GF-D8 (cell line): ENCODE measurements around the gene UHMK1.
"Not testable (repeated sequence)": the region's sequence is repeated elsewhere in the genome, so short reads cannot be mapped to it uniquely, and the experiment has no call there.

ENCODE experiments used
- DNase-seq: peaks from one replicate; lab custom pipeline; 2025; lab: John Stamatoyannopoulos, UW

The UHMK1 gene

DNA sequence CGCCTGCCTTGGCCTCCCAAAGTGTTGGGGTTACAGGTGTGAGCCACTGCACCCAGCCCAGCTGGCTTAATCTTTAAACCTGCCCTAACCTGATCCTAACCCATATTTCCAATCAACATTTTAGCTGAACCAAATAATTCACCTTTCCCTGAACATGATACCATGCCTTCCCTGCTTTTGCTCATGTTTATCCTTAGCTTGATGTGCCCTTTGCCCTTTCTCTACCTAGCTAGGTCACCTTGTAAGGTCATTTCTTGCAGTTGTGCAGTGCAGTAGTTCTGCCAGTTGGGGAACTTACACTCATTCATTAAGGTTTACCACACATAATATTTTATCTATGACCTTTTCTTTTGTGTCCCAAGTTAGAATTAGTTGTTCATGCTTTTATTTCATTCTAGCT lies 69.3 kb downstream of the UHMK1 start:
- DNase-seq, result no peak

- DNase-seq, result no peak
Observed at GRCh38 chr1:162568802-162569201, 71.2 kb downstream of the UHMK1 start.

GRCh38 chr1:162570718-162571117 lies 73.1 kb downstream of the UHMK1 start:
- DNase-seq, result no peak

DNA sequence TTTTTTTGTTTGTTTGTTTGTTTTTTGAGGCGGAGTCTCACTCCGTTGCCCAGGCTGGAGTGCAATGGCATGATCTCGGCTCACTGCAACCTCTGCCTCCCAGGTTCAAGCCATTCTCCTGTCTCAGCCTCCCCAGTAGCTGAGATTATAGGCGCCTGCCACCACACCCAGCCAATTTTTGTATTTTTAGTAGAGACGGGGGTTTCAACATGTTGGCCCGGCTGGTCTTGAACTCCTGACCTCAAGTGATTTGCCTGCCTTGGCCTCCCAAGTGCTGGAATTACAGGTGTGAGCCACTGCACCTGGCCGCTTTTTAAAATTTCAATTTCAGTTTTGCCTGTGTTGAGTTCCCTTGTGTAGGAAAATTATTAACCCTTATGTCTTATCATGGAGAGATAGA lies 73.5 kb downstream of the UHMK1 start:
- DNase-seq, result not testable (repeated sequence)

DNA sequence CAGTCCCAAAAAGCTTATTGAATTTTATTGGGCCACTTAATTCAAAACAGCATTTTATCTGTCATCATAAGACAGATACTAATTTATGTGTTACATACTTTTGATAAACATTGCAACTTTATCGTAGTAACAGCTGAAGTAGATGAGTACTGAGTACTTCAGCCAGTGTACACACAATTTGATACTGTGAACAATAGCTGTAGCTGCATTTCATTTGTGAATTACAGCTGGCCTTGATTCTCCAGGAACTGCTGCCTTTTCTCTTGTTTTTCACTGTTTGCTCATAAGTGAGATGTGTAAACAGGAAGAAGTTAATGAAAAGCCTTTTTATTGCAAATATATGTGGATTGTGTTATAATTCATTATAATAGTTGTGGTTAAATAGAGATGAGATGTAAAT lies 74.1 kb downstream of the UHMK1 start:
- no peak for DNase-seq

DNA sequence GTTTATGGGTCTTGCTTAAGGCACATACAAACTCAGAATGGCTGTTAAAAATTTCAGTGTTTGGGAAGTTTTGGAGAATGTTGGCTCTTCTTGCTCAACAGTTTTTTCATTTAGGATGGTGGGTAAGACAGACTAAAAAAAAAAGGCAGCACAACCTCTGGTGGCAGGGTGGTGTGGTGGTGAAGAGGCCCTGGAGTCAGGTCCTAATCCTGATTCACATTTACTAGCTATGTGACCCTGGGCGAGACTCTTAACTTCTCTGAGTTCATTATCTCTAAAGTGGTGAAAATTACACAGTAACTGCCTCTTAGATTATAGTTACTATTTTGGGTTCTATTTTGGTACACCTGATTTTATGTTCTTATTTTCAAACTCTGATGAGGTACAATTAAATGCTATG lies 75.5 kb downstream of the UHMK1 start:
- no peak for DNase-seq

DNA sequence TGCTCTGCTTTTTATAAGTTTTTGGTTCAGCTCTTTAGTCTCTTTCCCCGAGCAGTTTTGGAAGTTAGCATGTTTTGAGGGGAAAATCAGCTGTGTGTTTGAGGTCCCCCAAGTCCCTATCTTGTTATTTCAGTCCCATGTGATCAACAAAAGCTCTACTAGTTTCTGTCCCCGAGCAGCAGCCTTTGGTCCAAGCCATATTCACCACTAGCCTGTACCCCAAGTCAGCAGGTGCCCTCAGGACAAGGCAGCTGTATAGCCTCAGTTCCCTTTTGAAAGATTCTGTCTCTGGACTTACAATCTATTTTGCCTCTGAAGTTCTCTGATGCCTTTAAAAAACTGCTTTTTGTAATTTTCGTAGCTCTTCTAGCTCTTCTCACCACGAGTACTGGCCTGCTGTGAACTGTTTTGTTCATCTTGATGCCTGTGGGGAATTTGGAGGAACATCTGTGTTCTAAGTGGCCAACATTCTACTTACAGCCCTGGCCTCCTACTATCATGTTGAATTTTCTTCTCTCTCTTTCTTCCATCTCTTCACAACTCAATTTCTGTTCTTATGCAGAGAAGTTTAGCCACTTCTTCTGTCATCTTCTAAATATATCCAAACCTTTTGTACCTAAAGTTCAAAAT lies 80.6 kb downstream of the UHMK1 start:
- DNase-seq, result no peak

DNA sequence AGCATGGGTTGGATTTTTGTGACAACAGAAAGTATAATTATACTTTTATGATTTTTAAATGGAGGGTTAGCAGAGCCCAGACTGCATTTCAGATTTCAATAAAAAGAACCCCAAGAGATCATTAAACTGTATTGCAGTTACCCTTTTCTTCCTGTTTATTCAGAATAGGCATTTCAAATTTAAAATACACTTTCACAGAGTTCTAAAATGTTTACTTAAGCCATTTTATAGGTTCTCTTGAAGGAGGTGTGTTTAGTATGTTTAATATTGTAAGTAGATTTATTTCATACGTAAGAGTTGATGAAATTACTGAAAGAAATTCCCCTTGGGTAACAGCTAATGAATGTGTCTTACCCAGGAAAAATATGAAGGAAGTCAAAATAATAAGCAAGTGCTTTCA lies 81.3 kb downstream of the UHMK1 start:
- DNase-seq, result no peak
